ENCODE measurements around the gene FHIT.

Gene FHIT

GRCh38 chr3:61251174-61251972 lies at the start of gene FHIT:
Gene FHIT (minus strand): TSS chr3:61251452.
- peak; percentile 94 for ATAC-seq
- H3K27ac Mint-ChIP-seq, result peak within 1 kb of the TSS; percentile 86
- peak within 1 kb of the TSS; percentile 87 for H3K4me3 Mint-ChIP-seq
- H3K4me1 Mint-ChIP-seq, result peaks cover 18% of the 10 kb centered on the region
- no peaks in the 10 kb centered on the region for H3K27me3 Mint-ChIP-seq
- DNase-seq, result peak; percentile 90
- H3K9me3 Mint-ChIP-seq, result no peaks in the 10 kb centered on the region
- H3K36me3 Mint-ChIP-seq (ENCODE audit: low read depth), result no peaks in the 10 kb centered on the region

GRCh38 chr3:61300786-61301185 lies 49.5 kb upstream of the FHIT start:
- peaks cover under 1% of the 10 kb centered on the region for H3K9me3 Mint-ChIP-seq
- DNase-seq (no peak), ATAC-seq (no peak)
- H3K4me3 Mint-ChIP-seq, result no peak overlapping the region
- peaks cover 2% of the 10 kb centered on the region for H3K27me3 Mint-ChIP-seq
- no peaks in the 10 kb centered on the region for H3K36me3 Mint-ChIP-seq (ENCODE audit: low read depth)
- no peak overlapping the region for H3K27ac Mint-ChIP-seq
- no peaks in the 10 kb centered on the region for H3K4me1 Mint-ChIP-seq

GRCh38 chr3:61300006-61300380 lies 48.7 kb upstream of the FHIT start:
- Mint-ChIP-seq H3K4me1 (no peaks in the 10 kb centered on the region), H3K9me3 (no peaks in the 10 kb centered on the region), H3K4me3 (no peak overlapping the region), H3K36me3 (ENCODE audit: low read depth) (no peaks in the 10 kb centered on the region), H3K27ac (no peak overlapping the region), H3K27me3 (peaks cover 2% of the 10 kb centered on the region)
- ATAC-seq, result no peak
- no peak for DNase-seq

GRCh38 chr3:61299343-61300005 lies 48.2 kb upstream of the FHIT start:
- no peaks in the 10 kb centered on the region for H3K36me3 Mint-ChIP-seq (ENCODE audit: low read depth)
- H3K9me3 Mint-ChIP-seq, result no peaks in the 10 kb centered on the region
- no peak overlapping the region for H3K27ac Mint-ChIP-seq
- no peak overlapping the region for H3K4me3 Mint-ChIP-seq
- H3K4me1 Mint-ChIP-seq, result no peaks in the 10 kb centered on the region
- ATAC-seq (no peak), DNase-seq (no peak)
- peaks cover 2% of the 10 kb centered on the region for H3K27me3 Mint-ChIP-seq

- no peaks in the 10 kb centered on the region for H3K9me3 Mint-ChIP-seq
- H3K4me1 Mint-ChIP-seq, result no peaks in the 10 kb centered on the region
- no peak overlapping the region for H3K4me3 Mint-ChIP-seq
- H3K27ac Mint-ChIP-seq, result no peak overlapping the region
- DNase-seq, result no peak
- ATAC-seq, result no peak
- peaks cover 2% of the 10 kb centered on the region for H3K27me3 Mint-ChIP-seq
- H3K36me3 Mint-ChIP-seq (ENCODE audit: low read depth), result no peaks in the 10 kb centered on the region
These were observed 46.6 kb upstream of the FHIT start for GRCh38 chr3:61297821-61298220.

GRCh38 chr3:61288446-61288845 lies 37.2 kb upstream of the FHIT start:
- H3K36me3 Mint-ChIP-seq (ENCODE audit: low read depth), result no peaks in the 10 kb centered on the region
- no peak overlapping the region for H3K4me3 Mint-ChIP-seq
- ATAC-seq (no peak), DNase-seq (no peak)
- no peak overlapping the region for H3K27ac Mint-ChIP-seq
- no peaks in the 10 kb centered on the region for H3K4me1 Mint-ChIP-seq
- peaks cover 2% of the 10 kb centered on the region for H3K27me3 Mint-ChIP-seq
- no peaks in the 10 kb centered on the region for H3K9me3 Mint-ChIP-seq

GRCh38 chr3:61283876-61284275 lies 32.6 kb upstream of the FHIT start:
- Mint-ChIP-seq H3K27me3 (no peaks in the 10 kb centered on the region), H3K4me1 (peaks cover 2% of the 10 kb centered on the region), H3K4me3 (no peak overlapping the region), H3K27ac (no peak overlapping the region), H3K9me3 (no peaks in the 10 kb centered on the region), H3K36me3 (ENCODE audit: low read depth) (no peaks in the 10 kb centered on the region)
- DNase-seq, result no peak
- no peak for ATAC-seq

- H3K4me3 Mint-ChIP-seq, result no peak overlapping the region
- ATAC-seq, result no peak
- DNase-seq, result no peak
- peaks cover 7% of the 10 kb centered on the region for H3K27me3 Mint-ChIP-seq
- no peaks in the 10 kb centered on the region for H3K9me3 Mint-ChIP-seq
- H3K4me1 Mint-ChIP-seq, result peaks cover 2% of the 10 kb centered on the region
- no peak overlapping the region for H3K27ac Mint-ChIP-seq
- H3K36me3 Mint-ChIP-seq (ENCODE audit: low read depth), result no peaks in the 10 kb centered on the region
These were observed 27.5 kb upstream of the FHIT start for GRCh38 chr3:61278713-61279112.

- Mint-ChIP-seq H3K4me3 (no peak overlapping the region), H3K27ac (no peak overlapping the region), H3K4me1 (peaks cover under 1% of the 10 kb centered on the region), H3K36me3 (ENCODE audit: low read depth) (no peaks in the 10 kb centered on the region), H3K9me3 (no peaks in the 10 kb centered on the region), H3K27me3 (peaks cover 12% of the 10 kb centered on the region)
- ATAC-seq (no peak), DNase-seq (no peak)
These were observed 26.2 kb upstream of the FHIT start for GRCh38 chr3:61277411-61277810.

GRCh38 chr3:61269435-61269834 lies 18.2 kb upstream of the FHIT start:
- peaks cover 12% of the 10 kb centered on the region for H3K27me3 Mint-ChIP-seq

GRCh38 chr3:61268644-61269043 lies 17.4 kb upstream of the FHIT start:
- ATAC-seq (no peak), DNase-seq (no peak)
- Mint-ChIP-seq H3K27me3 (peaks cover 4% of the 10 kb centered on the region), H3K9me3 (no peaks in the 10 kb centered on the region), H3K36me3 (ENCODE audit: low read depth) (no peaks in the 10 kb centered on the region), H3K27ac (no peak overlapping the region), H3K4me3 (no peak overlapping the region), H3K4me1 (no peaks in the 10 kb centered on the region)

More at GRCh38 chr3:61269435-61269834, 18.2 kb upstream of the FHIT start:
- no peak overlapping the region for H3K27ac Mint-ChIP-seq
- H3K4me1 Mint-ChIP-seq, result no peaks in the 10 kb centered on the region
- no peaks in the 10 kb centered on the region for H3K9me3 Mint-ChIP-seq
- no peak overlapping the region for H3K4me3 Mint-ChIP-seq
- DNase-seq (no peak), ATAC-seq (no peak)
- no peaks in the 10 kb centered on the region for H3K36me3 Mint-ChIP-seq (ENCODE audit: low read depth)

GRCh38 chr3:61264281-61264680 lies 13.0 kb upstream of the FHIT start:
- H3K27me3 Mint-ChIP-seq, result peaks cover 4% of the 10 kb centered on the region
- no peak overlapping the region for H3K27ac Mint-ChIP-seq
- H3K9me3 Mint-ChIP-seq, result peaks cover 5% of the 10 kb centered on the region
- H3K4me1 Mint-ChIP-seq, result no peaks in the 10 kb centered on the region
- H3K36me3 Mint-ChIP-seq (ENCODE audit: low read depth), result no peaks in the 10 kb centered on the region
- DNase-seq, result no peak
- no peak for ATAC-seq
- H3K4me3 Mint-ChIP-seq, result no peak overlapping the region

GRCh38 chr3:61257148-61257547 lies 5.9 kb upstream of the FHIT start:
- DNase-seq (no peak), ATAC-seq (no peak)
- H3K27ac Mint-ChIP-seq, result no peak overlapping the region
- peaks cover 4% of the 10 kb centered on the region for H3K27me3 Mint-ChIP-seq
- H3K36me3 Mint-ChIP-seq (ENCODE audit: low read depth), result no peaks in the 10 kb centered on the region
- peaks cover 2% of the 10 kb centered on the region for H3K4me1 Mint-ChIP-seq
- peaks cover 5% of the 10 kb centered on the region for H3K9me3 Mint-ChIP-seq
- no peak overlapping the region for H3K4me3 Mint-ChIP-seq

- no peak overlapping the region for H3K27ac Mint-ChIP-seq
These were observed 2.5 kb upstream of the FHIT start for GRCh38 chr3:61253756-61254155.

GRCh38 chr3:61252836-61253235 lies 1.6 kb upstream of the FHIT start:
- Mint-ChIP-seq H3K36me3 (ENCODE audit: low read depth) (no peaks in the 10 kb centered on the region), H3K4me3 (no peak overlapping the region), H3K27ac (no peak overlapping the region), H3K27me3 (no peaks in the 10 kb centered on the region), H3K9me3 (no peaks in the 10 kb centered on the region), H3K4me1 (peaks cover 18% of the 10 kb centered on the region)
- DNase-seq (no peak), ATAC-seq (no peak)

More at GRCh38 chr3:61253756-61254155, 2.5 kb upstream of the FHIT start:
- H3K4me3 Mint-ChIP-seq, result no peak overlapping the region
- no peaks in the 10 kb centered on the region for H3K36me3 Mint-ChIP-seq (ENCODE audit: low read depth)
- peaks cover 18% of the 10 kb centered on the region for H3K4me1 Mint-ChIP-seq
- ATAC-seq (no peak), DNase-seq (no peak)
- no peaks in the 10 kb centered on the region for H3K27me3 Mint-ChIP-seq
- H3K9me3 Mint-ChIP-seq, result no peaks in the 10 kb centered on the region
